HEK293 (cell line): ENCODE results near the gene CD164.

Experiments
- BCL6B ChIP-seq: fragments of 450-650 bp; formaldehyde crosslinking; IDR thresholded peaks from 2 replicates; pipeline ENCODE4 v1.5.1; 2017; ENCODE audit warnings: missing biosample characterization, missing genetic modification characterization
- GLI4 ChIP-seq: fragments of 450-650 bp; formaldehyde crosslinking; IDR thresholded peaks from 2 replicates; pipeline ENCODE4 v1.5.1; 2016; ENCODE audit warnings: missing biosample characterization, missing genetic modification characterization
- MYNN ChIP-seq: fragments of 450-650 bp; formaldehyde crosslinking; IDR thresholded peaks from 2 replicates; pipeline ENCODE4 v1.5.1; 2016; ENCODE audit warnings: missing biosample characterization, missing genetic modification characterization, borderline replicate concordance
- MZF1 ChIP-seq: fragments of 450-650 bp; formaldehyde crosslinking; IDR thresholded peaks from 2 replicates; pipeline ENCODE4 v1.5.1; 2017; ENCODE audit warnings: missing biosample characterization, missing genetic modification characterization, borderline replicate concordance
- PRDM1 ChIP-seq: fragments of 450-650 bp; formaldehyde crosslinking; IDR thresholded peaks from 2 replicates; pipeline ENCODE4; 2016; ENCODE audit warnings: missing biosample characterization, missing genetic modification characterization
- REST ChIP-seq: fragments of 450-650 bp; formaldehyde crosslinking; IDR thresholded peaks from 2 replicates; pipeline ENCODE4 v1.5.1; 2016; ENCODE audit warnings: missing biosample characterization, missing genetic modification characterization
- ZBTB20 ChIP-seq: fragments of 450-650 bp; formaldehyde crosslinking; IDR thresholded peaks from 2 replicates; pipeline ENCODE4 v1.5.1; 2016; ENCODE audit warnings: missing biosample characterization, missing genetic modification characterization
- ZFP69B ChIP-seq: fragments of 450-650 bp; formaldehyde crosslinking; IDR thresholded peaks from 2 replicates; pipeline ENCODE4 v1.5.1; 2016; ENCODE audit warnings: missing biosample characterization, missing genetic modification characterization
- ZNF140 ChIP-seq: fragments of 450-650 bp; formaldehyde crosslinking; IDR thresholded peaks from 2 replicates; pipeline ENCODE4 v1.5.1; 2016; ENCODE audit warnings: missing biosample characterization, missing genetic modification characterization
- ZNF175 ChIP-seq: fragments of 450-650 bp; formaldehyde crosslinking; IDR thresholded peaks from 2 replicates; pipeline ENCODE4 v1.5.1; 2016; ENCODE audit warnings: missing biosample characterization, missing genetic modification characterization
- ZNF221 ChIP-seq: fragments of 450-650 bp; formaldehyde crosslinking; IDR thresholded peaks from 2 replicates; pipeline ENCODE4 v1.5.1; 2017; ENCODE audit warnings: missing biosample characterization, missing genetic modification characterization, borderline replicate concordance
- ZNF239 ChIP-seq: fragments of 450-650 bp; formaldehyde crosslinking; IDR thresholded peaks from 2 replicates; pipeline ENCODE4 v1.5.1; 2016; ENCODE audit warnings: missing biosample characterization, missing genetic modification characterization
- ZNF274 ChIP-seq, 2 experiments: fragments of 200-500 bp in 1 of 2; fragments of 450-650 bp in 1 of 2; sonication (Bioruptor generic) in 1 of 2; formaldehyde crosslinking in 1 of 2; IDR thresholded peaks; 2 replicates each; pipeline versions ENCODE4 v1.5.1 to v1.6.1; 2014 to 2016; ENCODE audit warnings: borderline replicate concordance in 1 of 2, inconsistent platforms in 1 of 2, low read length in 1 of 2, missing biosample characterization in 1 of 2, missing genetic modification characterization in 1 of 2
- ZNF280C ChIP-seq: fragments of 450-650 bp; formaldehyde crosslinking; IDR thresholded peaks from 2 replicates; pipeline ENCODE4 v1.5.1; 2016; ENCODE audit warnings: missing biosample characterization, missing genetic modification characterization
- ZNF280D ChIP-seq: fragments of 450-650 bp; formaldehyde crosslinking; IDR thresholded peaks from 2 replicates; pipeline ENCODE4 v1.5.1; 2016; ENCODE audit warnings: missing biosample characterization, missing genetic modification characterization
- ZNF350 ChIP-seq: fragments of 450-650 bp; formaldehyde crosslinking; IDR thresholded peaks from 2 replicates; pipeline ENCODE4 v1.5.0; 2017; ENCODE audit warnings: missing biosample characterization, mild to moderate bottlenecking, missing genetic modification characterization
- ZNF362 ChIP-seq: fragments of 450-650 bp; formaldehyde crosslinking; IDR thresholded peaks from 2 replicates; pipeline ENCODE4 v1.5.1; 2016; ENCODE audit warnings: missing biosample characterization, missing genetic modification characterization
- ZNF391 ChIP-seq: fragments of 450-650 bp; formaldehyde crosslinking; IDR thresholded peaks from 2 replicates; pipeline ENCODE4 v1.5.1; 2016; ENCODE audit warnings: low read depth, missing biosample characterization, missing genetic modification characterization, borderline replicate concordance
- ZNF48 ChIP-seq: fragments of 450-650 bp; formaldehyde crosslinking; IDR thresholded peaks from 2 replicates; pipeline ENCODE4 v1.5.1; 2016; ENCODE audit warnings: missing biosample characterization, missing genetic modification characterization
- ZNF664 ChIP-seq: fragments of 450-650 bp; formaldehyde crosslinking; IDR thresholded peaks from 2 replicates; pipeline ENCODE4 v1.5.1; 2016; ENCODE audit warnings: missing biosample characterization, missing genetic modification characterization
- ZNF692 ChIP-seq: fragments of 450-650 bp; formaldehyde crosslinking; IDR thresholded peaks from 2 replicates; pipeline ENCODE4 v1.5.1; 2016; ENCODE audit warnings: missing biosample characterization, missing genetic modification characterization
- ZNF704 ChIP-seq: fragments of 450-650 bp; formaldehyde crosslinking; IDR thresholded peaks from 2 replicates; pipeline ENCODE4 v1.5.1; 2016; ENCODE audit warnings: missing biosample characterization, missing genetic modification characterization
- ZNF707 ChIP-seq: fragments of 450-650 bp; formaldehyde crosslinking; IDR thresholded peaks from 2 replicates; pipeline ENCODE4 v1.5.1; 2016; ENCODE audit warnings: missing biosample characterization, missing genetic modification characterization
- ZSCAN30 ChIP-seq: fragments of 450-650 bp; IDR thresholded peaks from 2 replicates; pipeline ENCODE4 v1.5.1; 2018; ENCODE audit warnings: missing biosample characterization, mild to moderate bottlenecking, missing genetic modification characterization, moderate library complexity

The CD164 gene

GRCh38 chr6:109382576-109383437, 540 bp upstream of the CD164 start (continued):
- no peak for TF ChIP-seq ZNF140 (tag by site-specific recombination)
- no peak for TF ChIP-seq ZNF704
- no peak for TF ChIP-seq ZNF48
- TF ChIP-seq ZNF391 (tag by site-specific recombination), result no peak
- no peak; the same call in 1 of the 2 replicates for TF ChIP-seq ZBTB20 (tag by site-specific recombination)
- no peak for TF ChIP-seq ZNF239 (tag by site-specific recombination)
- peak; percentile 79; the same call in 1 of the 2 replicates for TF ChIP-seq ZNF362 (tag by site-specific recombination)
- TF ChIP-seq ZNF280D (tag by site-specific recombination), result no peak
- TF ChIP-seq MYNN (tag by site-specific recombination), result no peak
- peak; percentile 44; the same call in 1 of the 2 replicates for TF ChIP-seq PRDM1 (tag by site-specific recombination)
- no peak for TF ChIP-seq BCL6B
- TF ChIP-seq ZNF707 (tag by site-specific recombination), result no peak
- 0 out of 2 replicates have a peak, but pooled peaks have one; percentile 7 for TF ChIP-seq ZSCAN30 (tag by site-specific recombination)
- no peak for TF ChIP-seq REST (tag by site-specific recombination)
- peak; percentile 80 for TF ChIP-seq ZNF692 (tag by site-specific recombination)
- no peak; the same call in 1 of the 2 replicates for TF ChIP-seq ZNF664 (tag by site-specific recombination)
- no peak for TF ChIP-seq MZF1 (tag by site-specific recombination)
- no peak for TF ChIP-seq ZNF274 (IDR thresholded peaks at IDR 0.05; ENCODE audit: low read length)
- no peak for TF ChIP-seq ZNF274 (tag by site-specific recombination; IDR thresholded peaks at IDR 0.05; ENCODE audit: borderline replicate concordance)
- TF ChIP-seq ZNF280C (tag by site-specific recombination), result no peak
- no peak; the same call in 1 of the 2 replicates for TF ChIP-seq ZFP69B (tag by site-specific recombination)
- TF ChIP-seq GLI4, result no peak
- no peak for TF ChIP-seq ZNF175 (tag by site-specific recombination)
- TF ChIP-seq ZNF221 (tag by site-specific recombination), result no peak
- TF ChIP-seq ZNF350 (tag by site-specific recombination), result no peak
